Activated naive CD4-positive, alpha-beta T cell treated with anti-CD3 and anti-CD28 coated beads, Interleukin-2, amount 50 U/mL, for 24 hours (primary cell): ENCODE data around the gene GALNT14.
"Not testable (repeated sequence)": the region's sequence is repeated elsewhere in the genome, so short reads cannot be mapped to it uniquely, and the experiment has no call there.

Experiments
- H3K27ac Mint-ChIP-seq: one replicate; pipeline ENCODE4 v1.8.0; 2021; ENCODE audit warnings: mild to moderate bottlenecking, mixed read lengths
- H3K27me3 Mint-ChIP-seq: one replicate; pipeline ENCODE4 v1.8.0; 2021; ENCODE audit warnings: mixed read lengths
- H3K36me3 Mint-ChIP-seq: one replicate; pipeline ENCODE4 v1.8.0; 2021; ENCODE audit warnings: mixed read lengths
- H3K4me1 Mint-ChIP-seq: one replicate; pipeline ENCODE4 v1.8.0; 2021; ENCODE audit warnings: mixed read lengths
- H3K4me3 Mint-ChIP-seq: one replicate; pipeline ENCODE4 v1.8.0; 2021; ENCODE audit warnings: mild to moderate bottlenecking, mixed read lengths
- H3K9me3 Mint-ChIP-seq: one replicate; pipeline ENCODE4 v1.8.0; 2021; ENCODE audit warnings: mixed read lengths

The GALNT14 gene, protein sequence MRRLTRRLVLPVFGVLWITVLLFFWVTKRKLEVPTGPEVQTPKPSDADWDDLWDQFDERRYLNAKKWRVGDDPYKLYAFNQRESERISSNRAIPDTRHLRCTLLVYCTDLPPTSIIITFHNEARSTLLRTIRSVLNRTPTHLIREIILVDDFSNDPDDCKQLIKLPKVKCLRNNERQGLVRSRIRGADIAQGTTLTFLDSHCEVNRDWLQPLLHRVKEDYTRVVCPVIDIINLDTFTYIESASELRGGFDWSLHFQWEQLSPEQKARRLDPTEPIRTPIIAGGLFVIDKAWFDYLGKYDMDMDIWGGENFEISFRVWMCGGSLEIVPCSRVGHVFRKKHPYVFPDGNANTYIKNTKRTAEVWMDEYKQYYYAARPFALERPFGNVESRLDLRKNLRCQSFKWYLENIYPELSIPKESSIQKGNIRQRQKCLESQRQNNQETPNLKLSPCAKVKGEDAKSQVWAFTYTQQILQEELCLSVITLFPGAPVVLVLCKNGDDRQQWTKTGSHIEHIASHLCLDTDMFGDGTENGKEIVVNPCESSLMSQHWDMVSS

GRCh38 chr2:31138037-31138962, at the start of gene GALNT14:
GALNT14 (minus strand) TSS chr2:31138440; CDS start chr2:31138086, 354 bp downstream.
- Mint-ChIP-seq H3K27me3 (peaks cover 40% of the 10 kb centered on the region), H3K9me3 (no peaks in the 10 kb centered on the region), H3K4me1 (peaks cover 7% of the 10 kb centered on the region), H3K27ac (no peak within 1 kb of the TSS), H3K36me3 (no peaks in the 10 kb centered on the region), H3K4me3 (peak within 1 kb of the TSS; percentile 65)

GRCh38 chr2:31187166-31187565, 48.9 kb upstream of the GALNT14 start:
- H3K27ac Mint-ChIP-seq, result no peak overlapping the region
- no peaks in the 10 kb centered on the region for H3K27me3 Mint-ChIP-seq
- no peaks in the 10 kb centered on the region for H3K36me3 Mint-ChIP-seq
- H3K4me1 Mint-ChIP-seq, result no peaks in the 10 kb centered on the region
- no peaks in the 10 kb centered on the region for H3K9me3 Mint-ChIP-seq
- H3K4me3 Mint-ChIP-seq, result no peak overlapping the region

DNA sequence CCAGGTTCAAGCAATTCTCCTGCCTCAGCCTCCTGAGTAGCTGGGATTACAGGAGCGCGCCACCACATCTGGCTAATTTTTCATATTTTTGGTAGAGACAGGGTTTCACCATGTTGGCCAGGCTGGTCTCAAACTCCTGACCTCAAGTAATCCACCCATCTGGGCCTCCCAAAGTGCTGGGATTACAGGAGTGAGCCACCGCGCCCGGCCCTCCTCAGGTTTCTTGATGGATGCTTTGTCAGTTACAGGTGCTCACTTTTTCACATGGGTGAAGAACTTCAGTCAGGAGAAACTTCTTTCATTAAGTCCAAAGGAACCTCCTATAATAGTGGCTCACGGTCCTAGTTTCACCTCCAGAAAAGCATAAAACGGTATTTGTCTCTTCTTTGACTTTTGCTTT, 45.7 kb upstream of the GALNT14 start:
- H3K27ac Mint-ChIP-seq, H3K36me3 Mint-ChIP-seq, H3K9me3 Mint-ChIP-seq, H3K4me3 Mint-ChIP-seq, H3K4me1 Mint-ChIP-seq, H3K27me3 Mint-ChIP-seq: not testable (repeated sequence)

GRCh38 chr2:31176742-31177141, 38.5 kb upstream of the GALNT14 start:
- H3K4me3 Mint-ChIP-seq, result no peak overlapping the region
- no peak overlapping the region for H3K27ac Mint-ChIP-seq
- H3K36me3 Mint-ChIP-seq, result no peaks in the 10 kb centered on the region
- H3K9me3 Mint-ChIP-seq, result no peaks in the 10 kb centered on the region
- no peaks in the 10 kb centered on the region for H3K4me1 Mint-ChIP-seq
- H3K27me3 Mint-ChIP-seq, result no peaks in the 10 kb centered on the region

GRCh38 chr2:31171142-31171541, 32.9 kb upstream of the GALNT14 start:
- H3K4me1 Mint-ChIP-seq, result no peaks in the 10 kb centered on the region
- H3K4me3 Mint-ChIP-seq, result no peak overlapping the region
- no peaks in the 10 kb centered on the region for H3K27me3 Mint-ChIP-seq
- no peaks in the 10 kb centered on the region for H3K36me3 Mint-ChIP-seq
- H3K27ac Mint-ChIP-seq, result no peak overlapping the region
- no peaks in the 10 kb centered on the region for H3K9me3 Mint-ChIP-seq

GRCh38 chr2:31170071-31170698, 31.9 kb upstream of the GALNT14 start:
- no peak overlapping the region for H3K4me3 Mint-ChIP-seq
- no peak overlapping the region for H3K27ac Mint-ChIP-seq
- no peaks in the 10 kb centered on the region for H3K36me3 Mint-ChIP-seq
- H3K9me3 Mint-ChIP-seq, result no peaks in the 10 kb centered on the region
- no peaks in the 10 kb centered on the region for H3K4me1 Mint-ChIP-seq
- H3K27me3 Mint-ChIP-seq, result no peaks in the 10 kb centered on the region

GRCh38 chr2:31168291-31168690, 30.1 kb upstream of the GALNT14 start:
- Mint-ChIP-seq H3K4me1 (no peaks in the 10 kb centered on the region), H3K36me3 (no peaks in the 10 kb centered on the region), H3K27ac (no peak overlapping the region), H3K27me3 (no peaks in the 10 kb centered on the region), H3K9me3 (no peaks in the 10 kb centered on the region), H3K4me3 (no peak overlapping the region)

- H3K9me3 Mint-ChIP-seq, result no peaks in the 10 kb centered on the region
- no peaks in the 10 kb centered on the region for H3K36me3 Mint-ChIP-seq
- H3K27ac Mint-ChIP-seq, result no peak overlapping the region
- H3K4me1 Mint-ChIP-seq, result no peaks in the 10 kb centered on the region
- H3K27me3 Mint-ChIP-seq, result no peaks in the 10 kb centered on the region
- no peak overlapping the region for H3K4me3 Mint-ChIP-seq
Observed at GRCh38 chr2:31166925-31167324, 28.7 kb upstream of the GALNT14 start.

- no peak overlapping the region for H3K4me3 Mint-ChIP-seq
- H3K27me3 Mint-ChIP-seq, result no peaks in the 10 kb centered on the region
- H3K36me3 Mint-ChIP-seq, result no peaks in the 10 kb centered on the region
- no peaks in the 10 kb centered on the region for H3K9me3 Mint-ChIP-seq
- H3K27ac Mint-ChIP-seq, result no peak overlapping the region
- H3K4me1 Mint-ChIP-seq, result no peaks in the 10 kb centered on the region
Observed at GRCh38 chr2:31163011-31163539, 24.8 kb upstream of the GALNT14 start.

DNA sequence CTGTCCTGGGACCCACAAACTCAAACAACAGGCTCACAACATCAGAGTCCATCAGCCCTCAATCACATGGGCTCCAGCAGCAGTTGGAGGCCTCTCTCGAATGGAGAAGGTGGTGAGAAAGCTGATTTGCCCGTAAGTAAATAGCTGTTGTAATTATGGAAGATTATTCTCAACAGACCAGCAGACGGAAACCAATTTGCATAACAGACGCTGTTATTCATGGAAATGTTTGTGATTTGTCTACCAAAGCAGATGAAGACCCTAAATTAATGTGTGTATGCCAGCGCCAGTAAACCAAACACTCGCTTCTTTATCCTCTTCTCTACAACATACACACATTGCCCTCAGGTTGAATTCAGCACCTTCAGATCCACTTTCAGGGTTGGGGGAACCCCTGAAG, 23.4 kb upstream of the GALNT14 start:
- H3K36me3 Mint-ChIP-seq, result no peaks in the 10 kb centered on the region
- H3K27me3 Mint-ChIP-seq, result peaks cover 1% of the 10 kb centered on the region
- no peaks in the 10 kb centered on the region for H3K9me3 Mint-ChIP-seq
- no peak overlapping the region for H3K4me3 Mint-ChIP-seq
- no peak overlapping the region for H3K27ac Mint-ChIP-seq
- H3K4me1 Mint-ChIP-seq, result no peaks in the 10 kb centered on the region

DNA sequence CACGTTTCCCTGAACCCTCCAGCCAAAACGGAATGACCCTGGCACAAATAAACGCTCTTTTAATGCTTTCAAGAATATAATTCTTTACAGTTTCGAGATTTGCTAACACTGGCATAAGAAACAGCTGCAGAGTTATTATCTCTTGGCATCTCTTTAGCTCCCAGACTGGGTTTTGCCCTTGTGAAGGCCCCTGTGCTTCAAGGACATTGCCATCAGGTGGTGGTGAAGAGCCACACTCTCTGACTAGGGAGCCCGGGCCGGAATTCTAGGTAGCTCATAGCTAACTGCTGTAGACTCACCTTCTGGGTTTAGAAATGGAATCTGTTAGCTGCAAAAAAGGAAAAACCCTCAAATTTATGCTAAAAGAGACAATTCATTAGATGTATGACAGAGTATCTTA, 13.3 kb upstream of the GALNT14 start:
- Mint-ChIP-seq H3K9me3 (no peaks in the 10 kb centered on the region), H3K27ac (no peak overlapping the region), H3K27me3 (peaks cover 6% of the 10 kb centered on the region), H3K4me3 (no peak overlapping the region), H3K4me1 (no peaks in the 10 kb centered on the region), H3K36me3 (no peaks in the 10 kb centered on the region)

GRCh38 chr2:31150120-31150670, 12.0 kb upstream of the GALNT14 start:
- H3K9me3 Mint-ChIP-seq, result no peaks in the 10 kb centered on the region
- no peak overlapping the region for H3K4me3 Mint-ChIP-seq

GRCh38 chr2:31148514-31148913, 10.3 kb upstream of the GALNT14 start:
- Mint-ChIP-seq H3K4me1 (no peaks in the 10 kb centered on the region), H3K36me3 (no peaks in the 10 kb centered on the region), H3K27me3 (peaks cover 6% of the 10 kb centered on the region), H3K9me3 (no peaks in the 10 kb centered on the region), H3K27ac (no peak overlapping the region), H3K4me3 (no peak overlapping the region)

More at GRCh38 chr2:31150120-31150670, 12.0 kb upstream of the GALNT14 start:
- Mint-ChIP-seq H3K27ac (no peak overlapping the region), H3K36me3 (no peaks in the 10 kb centered on the region), H3K27me3 (peaks cover 6% of the 10 kb centered on the region), H3K4me1 (no peaks in the 10 kb centered on the region)

DNA sequence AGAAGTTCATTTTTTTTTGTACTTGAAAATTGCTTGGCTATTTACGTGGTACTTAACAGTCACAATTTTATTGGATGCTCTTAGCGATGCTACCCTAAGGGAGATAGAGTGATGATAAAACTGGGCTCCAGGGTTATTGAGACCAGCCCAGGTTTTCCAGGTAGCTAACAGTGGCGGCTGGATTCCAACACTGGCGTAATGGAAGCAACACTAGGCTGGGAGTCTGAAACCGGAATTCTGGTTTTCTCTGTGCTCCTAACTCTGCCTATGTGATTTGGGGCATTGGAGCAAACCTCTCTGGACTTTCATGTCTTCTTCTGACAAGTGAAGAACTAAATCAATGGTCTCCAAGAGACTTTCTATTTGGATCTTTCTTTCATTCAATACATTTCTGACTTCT, 9.4 kb upstream of the GALNT14 start:
- Mint-ChIP-seq H3K4me3 (no peak overlapping the region), H3K27ac (no peak overlapping the region), H3K9me3 (no peaks in the 10 kb centered on the region), H3K36me3 (no peaks in the 10 kb centered on the region), H3K27me3 (peaks cover 6% of the 10 kb centered on the region), H3K4me1 (no peaks in the 10 kb centered on the region)

DNA sequence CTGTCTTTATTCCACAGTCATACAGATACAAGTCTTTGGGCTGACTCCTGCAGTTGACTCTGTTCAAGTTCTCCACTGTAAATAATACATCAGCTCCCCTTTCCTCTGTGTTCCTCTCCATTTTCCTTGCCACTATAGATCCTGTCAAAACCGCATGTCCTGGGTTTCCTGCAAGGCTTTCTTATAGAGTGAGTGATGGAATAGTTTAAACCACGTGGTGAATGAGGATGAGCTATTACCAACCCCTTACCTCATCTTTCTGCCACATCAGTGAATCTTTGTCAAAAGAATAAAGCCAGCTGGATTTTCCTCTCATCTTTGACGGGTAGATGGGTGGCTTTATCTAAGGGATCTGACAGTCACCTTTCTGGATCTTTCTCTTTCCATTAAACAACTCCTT, 3.9 kb upstream of the GALNT14 start:
- Mint-ChIP-seq H3K27me3 (peaks cover 9% of the 10 kb centered on the region), H3K4me1 (peaks cover 1% of the 10 kb centered on the region), H3K27ac (no peak overlapping the region), H3K4me3 (no peak overlapping the region), H3K9me3 (no peaks in the 10 kb centered on the region), H3K36me3 (no peaks in the 10 kb centered on the region)
